GM12878 (cell line): ENCODE data around the gene RAB40B. TPM values are rescaled to one million over a fixed set of nuclear protein-coding genes. Genes with fewer than 3 reads are reported as not detected.

Experiments
- ATAC-seq: fragments of 200-7000 bp; cut with Tn5 transposase; 3 replicates; pipeline ENCODE4 v1.9.1; 2020; ENCODE audit warnings: mild to moderate bottlenecking, moderate library complexity
- BruUV-seq: library from RNA; stranded (reverse); fragments of 400-500 nt; replicated peaks from 2 replicates; lab custom pipeline; 2021; lab: Mats Ljungman, UMichigan
- CTCF ChIA-PET: fragments of 300-600 bp; sonication (Branson Sonifier 250); formaldehyde crosslinking; extraction: SDS; loops from one replicate; lab custom pipeline; 2021; ENCODE audit warnings: inconsistent platforms; lab: Yijun Ruan, JAX
- POLR2A ChIA-PET: fragments of 350-600 bp; formaldehyde crosslinking; extraction: SDS; loops from one replicate; lab custom pipeline; 2021; ENCODE audit warnings: inconsistent platforms; lab: Charles Lee
- RAD21 ChIA-PET: fragments of 300-600 bp; sonication (Branson Sonifier 250); formaldehyde crosslinking; loops from one replicate; lab custom pipeline; 2023; ENCODE audit warnings: antibody characterized with exemption; ENCODE audit not compliant: unreplicated experiment; lab: Charles Lee
- SMC1A ChIA-PET: fragments of 300-600 bp; sonication (Branson Sonifier 250); formaldehyde crosslinking; loops from one replicate; lab custom pipeline; 2023; ENCODE audit not compliant: unreplicated experiment, uncharacterized antibody; lab: Charles Lee
- DNase-seq: peaks from one replicate; pipeline ENCODE4 v3.0.0-alpha.2; 2011; ENCODE audit warnings: low read depth, low spot score
- FAIRE-seq: peaks from 3 replicates; lab custom pipeline; 2011; peaks lifted over from hg19 to GRCh38; lab: Jason Lieb, UNC
- H2AFZ ChIP-seq: 2 replicates; pipeline ENCODE4 v1.6.0; 2011; ENCODE audit warnings: low read depth, low read length, control low read depth; ENCODE audit not compliant: control insufficient read depth
- H3K27ac ChIP-seq: 2 replicates; pipeline ENCODE4 v1.5.1; 2011; ENCODE audit warnings: control low read depth; ENCODE audit not compliant: control insufficient read depth, insufficient read depth
- H3K27me3 ChIP-seq, 2 experiments: replicated peaks in 1 of 2; 2 replicates each; pipeline versions ENCODE4 v1.6.0 to v1.6.1; 2011; ENCODE audit warnings: low read length in 1 of 2; ENCODE audit not compliant: control insufficient read depth in 2 of 2, insufficient read depth in 2 of 2
- H3K36me3 ChIP-seq, 2 experiments: 2 replicates each; pipeline ENCODE4 v1.5.1; 2011; ENCODE audit warnings: low read length in 1 of 2; ENCODE audit not compliant: control insufficient read depth in 2 of 2, insufficient read depth in 2 of 2
- H3K4me1 ChIP-seq: 2 replicates; pipeline ENCODE4 v1.6.1; 2011; ENCODE audit warnings: mild to moderate bottlenecking, low read length, moderate library complexity, mixed read lengths; ENCODE audit not compliant: control insufficient read depth, insufficient read depth
- H3K4me2 ChIP-seq: 2 replicates; pipeline ENCODE4 v1.6.0; 2011; ENCODE audit warnings: control low read depth; ENCODE audit not compliant: control insufficient read depth, insufficient read depth
- H3K4me3 ChIP-seq: fragments of 200-600 bp; sonication (generic); 2 replicates; pipeline ENCODE4 v1.5.1; 2016
- H3K79me2 ChIP-seq: 2 replicates; pipeline ENCODE4 v1.6.0; 2011; ENCODE audit warnings: low read length; ENCODE audit not compliant: control insufficient read depth, insufficient read depth
- H3K9ac ChIP-seq: 2 replicates; pipeline ENCODE4 v1.8.0; 2011; ENCODE audit warnings: low read length, control low read depth, mixed read lengths; ENCODE audit not compliant: control insufficient read depth, insufficient read depth
- H3K9me3 ChIP-seq: replicated peaks from 3 replicates; pipeline ENCODE4 v1.5.1; 2011; ENCODE audit warnings: mild to moderate bottlenecking, low read length; ENCODE audit not compliant: control insufficient read depth, insufficient read depth
- H4K20me1 ChIP-seq: 2 replicates; pipeline ENCODE4 v1.6.0; 2011; ENCODE audit not compliant: control insufficient read depth, insufficient read depth
- HDAC6 ChIP-seq: fragments of 200-600 bp; sonication (generic); IDR thresholded peaks from one replicate; pipeline ENCODE4 v1.8.0; 2017; ENCODE audit warnings: antibody characterized with exemption; ENCODE audit not compliant: unreplicated experiment
- IRF3 ChIP-seq: fragments of 450-650 bp; IDR thresholded peaks from 2 replicates; pipeline ENCODE4 v1.6.1; 2014; ENCODE audit warnings: mild to moderate bottlenecking
- IRF5 ChIP-seq: fragments of 450-650 bp; IDR thresholded peaks from 2 replicates; pipeline ENCODE4 v1.6.1; 2017; ENCODE audit warnings: borderline replicate concordance
- KDM1A ChIP-seq: fragments of 200-600 bp; sonication (generic); IDR thresholded peaks from 2 replicates; pipeline ENCODE4 v1.6.1; 2016; ENCODE audit warnings: borderline replicate concordance
- MEF2B ChIP-seq: fragments of 450-650 bp; IDR thresholded peaks from 2 replicates; pipeline ENCODE4 v1.6.1; 2018; ENCODE audit warnings: mild to moderate bottlenecking, moderate library complexity; ENCODE audit not compliant: partially characterized antibody, poor library complexity, severe bottlenecking
- MLLT1 ChIP-seq: fragments of 450-650 bp; IDR thresholded peaks from 2 replicates; pipeline ENCODE4 v1.6.1; 2016; ENCODE audit warnings: mild to moderate bottlenecking
- PRDM15 ChIP-seq: fragments of 450-650 bp; formaldehyde crosslinking; IDR thresholded peaks from 2 replicates; pipeline ENCODE4 v1.4.0; 2020; ENCODE audit warnings: mild to moderate bottlenecking, moderate library complexity
- RBBP5 ChIP-seq: fragments of 200-600 bp; sonication (generic); conservative IDR thresholded peaks from 2 replicates; pipeline ENCODE4 v1.6.1; 2016
- REST ChIP-seq: IDR thresholded peaks from 2 replicates; pipeline ENCODE4 v1.6.1; 2012; ENCODE audit warnings: mild to moderate bottlenecking, low read depth, low read length
- SIN3A ChIP-seq: IDR thresholded peaks from 2 replicates; pipeline ENCODE4 v1.6.1; 2012; ENCODE audit warnings: low read depth, low read length, improper control_type of control experiment
- ZBED1 ChIP-seq: IDR thresholded peaks from 2 replicates; pipeline ENCODE4 v1.6.1; 2016; ENCODE audit warnings: borderline replicate concordance
- ZZZ3 ChIP-seq: IDR thresholded peaks from 2 replicates; pipeline ENCODE4 v1.6.1; 2011; ENCODE audit warnings: low read depth; ENCODE audit not compliant: control insufficient read depth, insufficient read length
- WGBS: methylation state at CpG from one replicate; pipeline ENCODE4 v1.1.6; 2016; ENCODE audit warnings: low lambda C conversion rate; ENCODE audit not compliant: insufficient replicate concordance, insufficient coverage; ENCODE audit errors: missing lambda C conversion rate; 5-methylcytosine and 5-hydroxymethylcytosine counted together
- in situ Hi-C: fragments of 300-500 bp; cut with MboI; formaldehyde crosslinking; loops from 9 replicates; pipeline ENCODE4 v1.14.3; 2018; ENCODE audit warnings: mixed read lengths
- intact Hi-C: fragments of 100-400 bp; cut with micrococcal nuclease; formaldehyde crosslinking; loops from one replicate; pipeline ENCODE4 v1.14.2; 2022; ENCODE audit not compliant: unreplicated experiment
- polyA plus RNA-seq, 11 experiments: library from polyadenylated mRNA; depleted of rRNA in 4 of 11; unstranded in 6 of 11; stranded (reverse) in 5 of 11; fragments of >200 nt; fragmentation: Nextera tagmentation in 4 of 11; fragmentation: Illumina TruSeq in 1 of 11; extraction: Ambion mirVana in 4 of 11; extraction: Trizol in 1 of 11; gene quantifications; 1 replicate in 1 of 11; 2 replicates in 10 of 11; pipeline versions ENCODE4 v1.2.1 to v1.2.3, GENCODE V29; 2011 to 2016; ENCODE audit warnings: inconsistent platforms in 2 of 11, missing spikeins in 2 of 11, low read depth in 1 of 11
- total RNA-seq, 4 experiments: library from RNA; depleted of rRNA in 3 of 4; stranded (reverse); fragments of >200 nt in 3 of 4; fragmentation: Illumina TruSeq in 1 of 4; extraction: Trizol in 1 of 4; gene quantifications; 2 replicates each; pipeline versions ENCODE4 v1.2.1 to v1.2.3, GENCODE V29; 2013 to 2021

RAB40B gene
- total and polyA plus RNA-seq, 10 of the 15 experiments (the other 5 are each of a cell fraction or from before 2014, with no cell fraction given), result 0.06 to 2.8 (median 1.4) TPM

- no peak for TF ChIP-seq PRDM15 (CRISPR knock-in tag)
These were observed 7.3 kb upstream of the RAB40B start (continued) for GRCh38 chr17:82705756-82706155.

- ChIA-PET SMC1A (interaction anchor here (0.6 kb wide), 1 partner anchor 62 kb away, joined by 3 read pairs; no protein-coding TSS in a partner anchor), CTCF (no interaction called here), POLR2A (no interaction called here), RAD21 (no interaction called here)
- H3K4me2 ChIP-seq, result no peak overlapping the region
- H3K4me3 ChIP-seq, result no peak overlapping the region
- H3K27me3 ChIP-seq, result no peaks in the 10 kb centered on the region
- H4K20me1 ChIP-seq, result no peaks in the 10 kb centered on the region
- 73% methylated on average over 13 of the region's 13 CpGs for WGBS
- no peaks in the 10 kb centered on the region for H3K9me3 ChIP-seq
- no peak overlapping the region for H2AFZ ChIP-seq
- FAIRE-seq, result no peak
- H3K36me3 ChIP-seq, result no peaks in the 10 kb centered on the region
- no peak overlapping the region for H3K27ac ChIP-seq
- no TSS peak for BruUV-seq
- intact Hi-C loops (no loop called here), in situ Hi-C loops (no loop called here)
- no peak overlapping the region for H3K9ac ChIP-seq
- H3K4me1 ChIP-seq, result peaks cover 10% of the 10 kb centered on the region
- no peaks in the 10 kb centered on the region for H3K79me2 ChIP-seq
- ATAC-seq, result no peak
- no peak for DNase-seq
- TF ChIP-seq MLLT1 (no peak), HDAC6 (no peak), REST (no peak), SIN3A (no peak), IRF5 (no peak), ZBED1 (no peak), KDM1A (no peak), MEF2B (no peak), RBBP5 (no peak), IRF3 (no peak), ZZZ3 (no peak)
These were observed 6.4 kb upstream of the RAB40B start for GRCh38 chr17:82704886-82705285.
